Liver (tissue), 9 donors: ENCODE data around the gene RAG1. TPM values are rescaled to one million over a fixed set of nuclear protein-coding genes. Genes with fewer than 3 reads are reported as not detected.

Source experiments
- DNase-seq: peaks from one replicate; pipeline ENCODE4 v3.0.0-alpha.2; 2017; ENCODE audit warnings: low spot score
- H3K27ac ChIP-seq, 2 donors: one replicate each; pipeline ENCODE4 v1.7.0; 2013; ENCODE audit warnings: inconsistent platforms in 2 of 2, low read length in 2 of 2, control low read depth in 1 of 2, low read depth in 1 of 2, mild to moderate bottlenecking in 1 of 2
- H3K27me3 ChIP-seq, 4 donors: one replicate each; pipeline versions ENCODE4 v1.6.1 to v1.7.0; 2013; ENCODE audit warnings: low read length in 3 of 4, inconsistent platforms in 1 of 4, mild to moderate bottlenecking in 1 of 4, moderate library complexity in 1 of 4; ENCODE audit not compliant: control insufficient read depth in 4 of 4, insufficient read depth in 4 of 4
- H3K36me3 ChIP-seq, 4 donors: one replicate each; pipeline versions ENCODE4 v1.6.1 to v1.7.0; 2013; ENCODE audit warnings: low read length in 3 of 4, mild to moderate bottlenecking in 3 of 4, low read depth in 1 of 4, moderate library complexity in 1 of 4; ENCODE audit not compliant: control insufficient read depth in 4 of 4, insufficient read depth in 3 of 4
- H3K4me1 ChIP-seq, 4 donors: one replicate each; pipeline versions ENCODE4 v1.6.1 to v1.7.0; 2013; ENCODE audit warnings: low read length in 3 of 4, mild to moderate bottlenecking in 3 of 4, moderate library complexity in 1 of 4; ENCODE audit not compliant: control insufficient read depth in 4 of 4, insufficient read depth in 4 of 4
- H3K4me3 ChIP-seq, 3 donors: one replicate each; pipeline versions ENCODE4 v1.6.1 to v1.7.0; 2013; ENCODE audit warnings: low read length in 3 of 3, control low read depth in 1 of 3, low read depth in 1 of 3, mild to moderate bottlenecking in 1 of 3
- H3K9ac ChIP-seq, 2 donors: one replicate each; pipeline ENCODE4 v1.7.0; 2013; ENCODE audit warnings: low read length in 2 of 2, mild to moderate bottlenecking in 2 of 2, moderate library complexity in 2 of 2, control low read depth in 1 of 2, low read depth in 1 of 2
- H3K9me3 ChIP-seq, 4 donors: one replicate each; pipeline versions ENCODE4 v1.6.1 to v1.7.0; 2013; ENCODE audit warnings: low read length in 3 of 4; ENCODE audit not compliant: control insufficient read depth in 4 of 4
- ATF3 ChIP-seq: IDR thresholded peaks from 2 replicates; pipeline ENCODE4 v1.6.1; 2016; ENCODE audit warnings: antibody characterized with exemption
- CTCF ChIP-seq: fragments of 150-350 bp; IDR thresholded peaks from 2 replicates; pipeline ENCODE4 v1.5.1; 2017; ENCODE audit warnings: improper control_type of control experiment, low read depth, low read length; ENCODE audit not compliant: missing input control
- FOXA1 ChIP-seq: IDR thresholded peaks from 2 replicates; pipeline ENCODE4 v1.6.1; 2016; ENCODE audit warnings: antibody characterized with exemption
- GABPA ChIP-seq, 2 donors: IDR thresholded peaks in 1 of 2; conservative IDR thresholded peaks in 1 of 2; 2 replicates each; pipeline ENCODE4 v1.6.1; 2016; ENCODE audit warnings: antibody characterized with exemption in 2 of 2, mild to moderate bottlenecking in 1 of 2, moderate library complexity in 1 of 2
- HNF4G ChIP-seq: IDR thresholded peaks from 2 replicates; pipeline ENCODE4 v1.6.1; 2016; ENCODE audit warnings: antibody characterized with exemption
- JUND ChIP-seq, 2 donors: IDR thresholded peaks; 2 replicates each; pipeline ENCODE4 v1.6.1; 2016; ENCODE audit warnings: antibody characterized with exemption in 2 of 2
- MAX ChIP-seq: IDR thresholded peaks from 2 replicates; pipeline ENCODE4 v1.6.1; 2016; ENCODE audit warnings: antibody characterized with exemption
- NR2F2 ChIP-seq: IDR thresholded peaks from 2 replicates; pipeline ENCODE4 v1.6.1; 2016; ENCODE audit warnings: antibody characterized with exemption
- RXRA ChIP-seq, 2 donors: IDR thresholded peaks; 2 replicates each; pipeline ENCODE4 v1.6.1; 2017 to 2018; ENCODE audit warnings: antibody characterized with exemption in 2 of 2, mild to moderate bottlenecking in 1 of 2
- SP1 ChIP-seq: IDR thresholded peaks from 2 replicates; pipeline ENCODE4 v1.6.1; 2018; ENCODE audit warnings: antibody characterized with exemption, mild to moderate bottlenecking
- YY1 ChIP-seq: IDR thresholded peaks from 2 replicates; pipeline ENCODE4 v1.6.1; 2016; ENCODE audit warnings: antibody characterized with exemption, mild to moderate bottlenecking
- WGBS: extraction: QIAGEN DNeasy Blood & Tissue Kit; methylation state at CpG from one replicate; pipeline ENCODE4 v1.1.7; 2013; 5-methylcytosine and 5-hydroxymethylcytosine counted together
- polyA plus RNA-seq, 2 donors: library from polyadenylated mRNA; stranded (reverse) in 1 of 2; unstranded in 1 of 2; fragments of 200-250 nt in 1 of 2; fragments of >200 nt in 1 of 2; fragmentation: Nextera tagmentation in 1 of 2; extraction: Ambion mirVana in 1 of 2; gene quantifications; one replicate each; pipeline versions ENCODE4 v1.2.1 to v1.2.3, GENCODE V29; 2013 to 2015
- total RNA-seq, 2 donors: library from RNA; depleted of rRNA; stranded (reverse); fragments of >200 nt; gene quantifications; one replicate each; pipeline ENCODE4 v1.2.3, GENCODE V29; 2014
- donor health status: healthy.
- donor health status: healthy.
- donor health status: healthy.
- donor health status: healthy.
- donor health status: healthy.

The RAG1 gene
- total and polyA plus RNA-seq, 4 donors = 0.43 to 4.3 (median 0.93) TPM

GRCh38 chr11:36577373-36577772 is 9.6 kb downstream of the RAG1 start:
- no peak for TF ChIP-seq SP1
- TF ChIP-seq ATF3 = no peak
- TF ChIP-seq MAX = no peak
- no peak for TF ChIP-seq HNF4G
- no peak for TF ChIP-seq RXRA (IDR thresholded peaks at IDR 0.05)
- TF ChIP-seq CTCF = no peak
- no peak for TF ChIP-seq YY1
- TF ChIP-seq NR2F2 = no peak
- TF ChIP-seq JUND (IDR thresholded peaks at IDR 0.05) = no peak
- no peaks in the 10 kb centered on the region for H3K4me1 ChIP-seq
- no peak for DNase-seq

GRCh38 chr11:36577859-36578258 is 10.1 kb downstream of the RAG1 start:
- no peak for DNase-seq
- no peak overlapping the region for H3K4me3 ChIP-seq

More at GRCh38 chr11:36577373-36577772, 9.6 kb downstream of the RAG1 start:
- H3K9ac ChIP-seq = no peak overlapping the region
- H3K27ac ChIP-seq = no peak overlapping the region
- no peak overlapping the region for H3K4me3 ChIP-seq
- H3K36me3 ChIP-seq = no peaks in the 10 kb centered on the region
- no peaks in the 10 kb centered on the region for H3K9me3 ChIP-seq
- 84% methylated on average over 2 of the region's 2 CpGs for WGBS
- no peaks in the 10 kb centered on the region for H3K27me3 ChIP-seq

More at GRCh38 chr11:36577859-36578258, 10.1 kb downstream of the RAG1 start:
- no peak overlapping the region for H3K27ac ChIP-seq
- H3K36me3 ChIP-seq = no peaks in the 10 kb centered on the region
- 95% methylated on average over 2 of the region's 2 CpGs for WGBS
- no peak for TF ChIP-seq JUND (IDR thresholded peaks at IDR 0.05)
- TF ChIP-seq FOXA1 = no peak
- TF ChIP-seq CTCF = no peak
- TF ChIP-seq HNF4G = no peak
- no peak for TF ChIP-seq GABPA (IDR thresholded peaks at IDR 0.05 in 1 of 2, conservative IDR thresholded peaks at IDR 0.05 in 1 of 2)
- no peak for TF ChIP-seq MAX
- TF ChIP-seq YY1 = no peak
- no peaks in the 10 kb centered on the region for H3K4me1 ChIP-seq
- no peaks in the 10 kb centered on the region for H3K27me3 ChIP-seq
- no peaks in the 10 kb centered on the region for H3K9me3 ChIP-seq
- H3K9ac ChIP-seq = no peak overlapping the region
